ENCODE results near the gene DHRS7B. TPM values are rescaled to one million over a fixed set of nuclear protein-coding genes. Genes with fewer than 3 reads are reported as not detected.

The DHRS7B gene
- total and polyA plus RNA-seq, 9 of the 15 experiments (the other 6 are each of a cell fraction or from before 2014, with no cell fraction given) = 8.0 to 30.7 (median 14.8) TPM

- TF ChIP-seq, protein P1, sequence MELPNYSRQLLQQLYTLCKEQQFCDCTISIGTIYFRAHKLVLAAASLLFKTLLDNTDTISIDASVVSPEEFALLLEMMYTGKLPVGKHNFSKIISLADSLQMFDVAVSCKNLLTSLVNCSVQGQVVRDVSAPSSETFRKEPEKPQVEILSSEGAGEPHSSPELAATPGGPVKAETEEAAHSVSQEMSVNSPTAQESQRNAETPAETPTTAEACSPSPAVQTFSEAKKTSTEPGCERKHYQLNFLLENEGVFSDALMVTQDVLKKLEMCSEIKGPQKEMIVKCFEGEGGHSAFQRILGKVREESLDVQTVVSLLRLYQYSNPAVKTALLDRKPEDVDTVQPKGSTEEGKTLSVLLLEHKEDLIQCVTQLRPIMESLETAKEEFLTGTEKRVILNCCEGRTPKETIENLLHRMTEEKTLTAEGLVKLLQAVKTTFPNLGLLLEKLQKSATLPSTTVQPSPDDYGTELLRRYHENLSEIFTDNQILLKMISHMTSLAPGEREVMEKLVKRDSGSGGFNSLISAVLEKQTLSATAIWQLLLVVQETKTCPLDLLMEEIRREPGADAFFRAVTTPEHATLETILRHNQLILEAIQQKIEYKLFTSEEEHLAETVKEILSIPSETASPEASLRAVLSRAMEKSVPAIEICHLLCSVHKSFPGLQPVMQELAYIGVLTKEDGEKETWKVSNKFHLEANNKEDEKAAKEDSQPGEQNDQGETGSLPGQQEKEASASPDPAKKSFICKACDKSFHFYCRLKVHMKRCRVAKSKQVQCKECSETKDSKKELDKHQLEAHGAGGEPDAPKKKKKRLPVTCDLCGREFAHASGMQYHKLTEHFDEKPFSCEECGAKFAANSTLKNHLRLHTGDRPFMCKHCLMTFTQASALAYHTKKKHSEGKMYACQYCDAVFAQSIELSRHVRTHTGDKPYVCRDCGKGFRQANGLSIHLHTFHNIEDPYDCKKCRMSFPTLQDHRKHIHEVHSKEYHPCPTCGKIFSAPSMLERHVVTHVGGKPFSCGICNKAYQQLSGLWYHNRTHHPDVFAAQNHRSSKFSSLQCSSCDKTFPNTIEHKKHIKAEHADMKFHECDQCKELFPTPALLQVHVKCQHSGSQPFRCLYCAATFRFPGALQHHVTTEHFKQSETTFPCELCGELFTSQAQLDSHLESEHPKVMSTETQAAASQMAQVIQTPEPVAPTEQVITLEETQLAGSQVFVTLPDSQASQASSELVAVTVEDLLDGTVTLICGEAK (IDR thresholded peaks at IDR 0.05) = no peak
- TF ChIP-seq, protein P1 (CRISPR knock-in tag; IDR thresholded peaks at IDR 0.05) = no peak
- TF ChIP-seq E2F5 (CRISPR knock-in tag; IDR thresholded peaks at IDR 0.05) (no peak), STAG1 (CRISPR knock-in tag; IDR thresholded peaks at IDR 0.05; ENCODE audit: borderline replicate concordance) (no peak), ZBTB1 (CRISPR knock-in tag; IDR thresholded peaks at IDR 0.05; ENCODE audit: borderline replicate concordance, low read depth) (no peak), NUFIP1 (IDR thresholded peaks at IDR 0.05; ENCODE audit: partially characterized antibody) (no peak), ZNF239 (CRISPR knock-in tag; IDR thresholded peaks at IDR 0.05) (no peak), SMAD3 (CRISPR knock-in tag; conservative IDR thresholded peaks at IDR 0.05) (no peak), TOE1 (IDR thresholded peaks at IDR 0.05; ENCODE audit: borderline replicate concordance) (no peak), TOE1 (CRISPR knock-in tag; IDR thresholded peaks at IDR 0.05; ENCODE audit: borderline replicate concordance, low read depth) (no peak), TEAD2 (tag; IDR thresholded peaks at IDR 0.05) (no peak)
- TF ChIP-seq, protein P2, sequence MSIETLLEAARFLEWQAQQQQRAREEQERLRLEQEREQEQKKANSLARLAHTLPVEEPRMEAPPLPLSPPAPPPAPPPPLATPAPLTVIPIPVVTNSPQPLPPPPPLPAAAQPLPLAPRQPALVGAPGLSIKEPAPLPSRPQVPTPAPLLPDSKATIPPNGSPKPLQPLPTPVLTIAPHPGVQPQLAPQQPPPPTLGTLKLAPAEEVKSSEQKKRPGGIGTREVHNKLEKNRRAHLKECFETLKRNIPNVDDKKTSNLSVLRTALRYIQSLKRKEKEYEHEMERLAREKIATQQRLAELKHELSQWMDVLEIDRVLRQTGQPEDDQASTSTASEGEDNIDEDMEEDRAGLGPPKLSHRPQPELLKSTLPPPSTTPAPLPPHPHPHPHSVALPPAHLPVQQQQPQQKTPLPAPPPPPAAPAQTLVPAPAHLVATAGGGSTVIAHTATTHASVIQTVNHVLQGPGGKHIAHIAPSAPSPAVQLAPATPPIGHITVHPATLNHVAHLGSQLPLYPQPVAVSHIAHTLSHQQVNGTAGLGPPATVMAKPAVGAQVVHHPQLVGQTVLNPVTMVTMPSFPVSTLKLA (conservative IDR thresholded peaks at IDR 0.05) = no peak
- TF ChIP-seq, protein P3, sequence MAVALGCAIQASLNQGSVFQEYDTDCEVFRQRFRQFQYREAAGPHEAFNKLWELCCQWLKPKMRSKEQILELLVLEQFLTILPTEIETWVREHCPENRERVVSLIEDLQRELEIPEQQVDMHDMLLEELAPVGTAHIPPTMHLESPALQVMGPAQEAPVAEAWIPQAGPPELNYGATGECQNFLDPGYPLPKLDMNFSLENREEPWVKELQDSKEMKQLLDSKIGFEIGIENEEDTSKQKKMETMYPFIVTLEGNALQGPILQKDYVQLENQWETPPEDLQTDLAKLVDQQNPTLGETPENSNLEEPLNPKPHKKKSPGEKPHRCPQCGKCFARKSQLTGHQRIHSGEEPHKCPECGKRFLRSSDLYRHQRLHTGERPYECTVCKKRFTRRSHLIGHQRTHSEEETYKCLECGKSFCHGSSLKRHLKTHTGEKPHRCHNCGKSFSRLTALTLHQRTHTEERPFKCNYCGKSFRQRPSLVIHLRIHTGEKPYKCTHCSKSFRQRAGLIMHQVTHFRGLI (CRISPR knock-in tag; IDR thresholded peaks at IDR 0.05) = no peak
Observed at GRCh38 chr17:21177854-21178600, 51.3 kb downstream of the DHRS7B start (continued).
